HepG2 (cell line): ENCODE data around the gene PDZD2. TPM values are rescaled to one million over a fixed set of nuclear protein-coding genes. Genes with fewer than 3 reads are reported as not detected.

Experiments
- ATAC-seq: fragments of 200-7000 bp; cut with Tn5 transposase; 3 replicates; pipeline ENCODE4 v1.9.1; 2020; ENCODE audit warnings: mild to moderate bottlenecking, moderate library complexity
- BruUV-seq: library from RNA; stranded (reverse); fragments of 400-500 nt; replicated peaks from 2 replicates; lab custom pipeline; 2021; lab: Mats Ljungman, UMichigan
- CTCF ChIA-PET: fragments of 300-600 bp; formaldehyde crosslinking; extraction: SDS; loops from one replicate; lab custom pipeline; 2021; ENCODE audit warnings: low total read pairs, inconsistent platforms, low intra/inter-chr PET ratio; lab: Yijun Ruan, JAX
- POLR2A ChIA-PET: fragments of 350-600 bp; sonication (Branson Sonifier 250); formaldehyde crosslinking; loops from one replicate; lab custom pipeline; 2020; ENCODE audit warnings: antibody characterized with exemption, inconsistent platforms; lab: Yijun Ruan, JAX
- DNase-seq: peaks from one replicate; pipeline ENCODE4 v3.0.0-alpha.2; 2015; ENCODE audit warnings: low spot score
- FAIRE-seq: peaks from 3 replicates; lab custom pipeline; 2011; peaks lifted over from hg19 to GRCh38; lab: Jason Lieb, UNC
- H2AFZ ChIP-seq: one replicate; pipeline ENCODE4 v1.6.1; 2011; ENCODE audit warnings: low read length, inconsistent platforms
- H3K27ac ChIP-seq: fragments of 300-600 bp; 3 replicates; pipeline ENCODE4 v1.8.0; 2011; ENCODE audit warnings: mixed run types, mild to moderate bottlenecking, mixed read lengths, low read length, inconsistent platforms; ENCODE audit not compliant: insufficient read depth; ENCODE audit errors: extremely low read length
- H3K27me3 ChIP-seq, 2 experiments: fragments of 200-600 bp in 1 of 2; 2 replicates in 1 of 2; 3 replicates in 1 of 2; pipeline versions ENCODE4 v1.6.0 to v1.8.0; 2011; ENCODE audit warnings: low read length in 2 of 2, mild to moderate bottlenecking in 2 of 2, moderate library complexity in 2 of 2, inconsistent platforms in 1 of 2; ENCODE audit not compliant: insufficient read depth in 2 of 2, control insufficient read depth in 1 of 2
- H3K36me3 ChIP-seq, 2 experiments: fragments of 200-600 bp in 1 of 2; replicated peaks in 1 of 2; 2 replicates in 1 of 2; 3 replicates in 1 of 2; pipeline versions ENCODE4 v1.5.1 to v1.8.0; 2011; ENCODE audit warnings: low read length in 2 of 2, inconsistent platforms in 1 of 2; ENCODE audit not compliant: insufficient read depth in 2 of 2, control insufficient read depth in 1 of 2
- H3K4me1 ChIP-seq: 2 replicates; pipeline ENCODE4 v1.5.1; 2012; ENCODE audit warnings: low read length, inconsistent platforms; ENCODE audit not compliant: insufficient read depth
- H3K4me2 ChIP-seq: 2 replicates; pipeline ENCODE4 v1.6.0; 2011; ENCODE audit warnings: low read depth, low read length, inconsistent platforms
- H3K4me3 ChIP-seq, 3 experiments: fragments of 200-600 bp in 1 of 3; sonication (generic), shearing (Covaris generic) in 1 of 3; replicated peaks in 1 of 3; 2 replicates each; pipeline ENCODE4 v1.5.1; 2011 to 2016; ENCODE audit warnings: low read length in 3 of 3, inconsistent platforms in 2 of 3, low read depth in 2 of 3, mild to moderate bottlenecking in 2 of 3, control low read depth in 1 of 3, mixed read lengths in 1 of 3; ENCODE audit not compliant: insufficient read depth in 1 of 3
- H3K79me2 ChIP-seq: one replicate; pipeline ENCODE4 v1.6.1; 2011; ENCODE audit warnings: low read length, inconsistent platforms; ENCODE audit not compliant: insufficient read depth
- H3K9ac ChIP-seq: 2 replicates; pipeline ENCODE4 v1.6.0; 2011; ENCODE audit warnings: mild to moderate bottlenecking, low read depth, low read length, inconsistent platforms; ENCODE audit not compliant: insufficient read depth
- H3K9me3 ChIP-seq: 2 replicates; pipeline ENCODE4 v1.5.1; 2012; ENCODE audit warnings: mild to moderate bottlenecking, low read length
- H4K20me1 ChIP-seq: 2 replicates; pipeline ENCODE4 v1.6.0; 2011; ENCODE audit warnings: inconsistent platforms, mild to moderate bottlenecking, low read length, moderate library complexity; ENCODE audit not compliant: insufficient read depth
- BCL3 ChIP-seq: sonication (generic); formaldehyde crosslinking; IDR thresholded peaks from 2 replicates; pipeline ENCODE4 v1.5.1; 2020; ENCODE audit warnings: mild to moderate bottlenecking, missing genetic modification reagents, moderate library complexity
- CEBPG ChIP-seq: IDR thresholded peaks from 2 replicates; pipeline ENCODE4 v1.6.1; 2016
- GMEB2 ChIP-seq: IDR thresholded peaks from 2 replicates; pipeline ENCODE4 v1.6.1; 2016; ENCODE audit warnings: missing biosample characterization, missing genetic modification reagents, low read depth
- IRF9 ChIP-seq: sonication (generic); formaldehyde crosslinking; IDR thresholded peaks from 2 replicates; pipeline ENCODE4 v1.8.0; 2022; ENCODE audit warnings: missing genetic modification reagents, mild to moderate bottlenecking, borderline replicate concordance
- KLF11 ChIP-seq: IDR thresholded peaks from 2 replicates; pipeline ENCODE4 v1.6.1; 2016; ENCODE audit warnings: missing compliant biosample characterization
- PAWR ChIP-seq: sonication (generic); formaldehyde crosslinking; IDR thresholded peaks from 2 replicates; pipeline ENCODE4 v1.4.0; 2020; ENCODE audit warnings: missing genetic modification reagents, mild to moderate bottlenecking, borderline replicate concordance
- POGZ ChIP-seq: sonication (generic); formaldehyde crosslinking; IDR thresholded peaks from 2 replicates; pipeline ENCODE4 v1.4.0; 2020; ENCODE audit warnings: mild to moderate bottlenecking, missing genetic modification reagents
- SMYD3 ChIP-seq: sonication (generic); formaldehyde crosslinking; IDR thresholded peaks from 2 replicates; pipeline ENCODE4 v1.8.1; 2023; ENCODE audit warnings: mild to moderate bottlenecking, missing genetic modification reagents
- SP140L ChIP-seq: sonication (generic); formaldehyde crosslinking; IDR thresholded peaks from 2 replicates; pipeline ENCODE4 v1.4.0; 2020; ENCODE audit warnings: missing genetic modification reagents, borderline replicate concordance
- STAT5B ChIP-seq: sonication (generic); formaldehyde crosslinking; IDR thresholded peaks from 2 replicates; pipeline ENCODE4 v1.4.0; 2020; ENCODE audit warnings: missing genetic modification reagents
- TARDBP ChIP-seq: sonication (generic); formaldehyde crosslinking; IDR thresholded peaks from 2 replicates; pipeline ENCODE4 v1.8.0; 2022; ENCODE audit warnings: mild to moderate bottlenecking, missing genetic modification reagents
- ZBTB7A ChIP-seq: sonication (generic); formaldehyde crosslinking; IDR thresholded peaks from 2 replicates; pipeline ENCODE4 v1.8.0; 2022; ENCODE audit warnings: mild to moderate bottlenecking, missing genetic modification reagents
- ZNF12 ChIP-seq: sonication (generic); formaldehyde crosslinking; IDR thresholded peaks from 2 replicates; pipeline ENCODE4 v1.5.0; 2020; ENCODE audit warnings: missing genetic modification reagents
- ZNF354B ChIP-seq: sonication (generic); formaldehyde crosslinking; IDR thresholded peaks from 2 replicates; pipeline ENCODE4 v1.8.0; 2022; ENCODE audit warnings: mild to moderate bottlenecking, missing genetic modification reagents
- ZNF484 ChIP-seq: sonication (generic); formaldehyde crosslinking; IDR thresholded peaks from 2 replicates; pipeline ENCODE4 v1.5.1; 2020; ENCODE audit warnings: mild to moderate bottlenecking, low read depth, missing genetic modification reagents, borderline replicate concordance
- ZNF740 ChIP-seq: sonication (generic); formaldehyde crosslinking; IDR thresholded peaks from 2 replicates; pipeline ENCODE4 v1.4.0; 2020; ENCODE audit warnings: missing genetic modification reagents
- ZSCAN12 ChIP-seq: sonication (generic); formaldehyde crosslinking; IDR thresholded peaks from 2 replicates; pipeline ENCODE4 v1.9.0; 2021; ENCODE audit warnings: mild to moderate bottlenecking, missing genetic modification reagents
- WGBS: methylation state at CpG from one replicate; pipeline ENCODE4 v1.1.6; 2017; ENCODE audit warnings: low lambda C conversion rate; 5-methylcytosine and 5-hydroxymethylcytosine counted together
- in situ Hi-C: cut with HindIII; loops from 2 replicates; pipeline ENCODE4 v1.10.0; 2017; ENCODE audit warnings: low pct_unique_long_range_greater_than_20kb; ENCODE audit not compliant: extremely low pct_ligation_motif_present
- intact Hi-C: fragments of 100-400 bp; cut with micrococcal nuclease; formaldehyde crosslinking; loops from one replicate; pipeline ENCODE4 v1.10.0; 2022; ENCODE audit not compliant: unreplicated experiment
- polyA plus RNA-seq, 8 experiments: library from polyadenylated mRNA; depleted of rRNA in 3 of 8; stranded (reverse) in 7 of 8; unstranded in 1 of 8; fragments of >200 nt; fragmentation: Illumina TruSeq in 4 of 8; extraction: Trizol in 4 of 8; gene quantifications; 2 replicates each; pipeline versions ENCODE4 v1.2.1 to v1.2.3, GENCODE V29; 2011 to 2016; ENCODE audit warnings: low read depth in 4 of 8, missing spikeins in 1 of 8, mixed read lengths in 1 of 8; ENCODE audit not compliant: insufficient read depth in 1 of 8
- total RNA-seq, 5 experiments: library from RNA; depleted of rRNA; stranded (reverse); fragments of >200 nt; fragmentation: Illumina TruSeq; extraction: Trizol; gene quantifications; 2 replicates each; pipeline ENCODE4 v1.2.3, GENCODE V29; 2016; ENCODE audit warnings: low read depth in 1 of 5

The PDZD2 gene
- total and polyA plus RNA-seq, 2 of the 13 experiments (the other 11 are each of a cell fraction or from before 2014, with no cell fraction given), result 0.04 TPM; not detected in 1

- intact Hi-C loops, result no loop called here
- Histone ChIP-seq H3K9ac (no peak overlapping the region), H4K20me1 (no peaks in the 10 kb centered on the region), H3K9me3 (no peaks in the 10 kb centered on the region), H3K79me2 (no peaks in the 10 kb centered on the region), H3K27me3 (peaks cover 1 to 34% of the 10 kb centered on the region in 2 experiments; a peak in 3 of 5 replicates), H3K36me3 (no peaks in the 10 kb centered on the region), H3K4me2 (no peak overlapping the region), H3K4me3 (no peak overlapping the region), H3K4me1 (no peaks in the 10 kb centered on the region), H2AFZ (no peak overlapping the region), H3K27ac (no peak overlapping the region)
- in situ Hi-C loops, result no loop called here
- ChIA-PET POLR2A (no interaction called here), CTCF (no interaction called here)
- ATAC-seq (no peak), DNase-seq (no peak), FAIRE-seq (no peak)
- TF ChIP-seq STAT5B, result no peak
- no peak for TF ChIP-seq TARDBP (CRISPR knock-in tag)
- no peak for TF ChIP-seq GMEB2 (CRISPR knock-in tag)
- TF ChIP-seq CEBPG, result no peak
- no peak for TF ChIP-seq POGZ (CRISPR knock-in tag)
- no peak for TF ChIP-seq IRF9 (CRISPR knock-in tag)
- no peak for TF ChIP-seq ZNF484
- TF ChIP-seq ZNF740 (CRISPR knock-in tag), result no peak
- TF ChIP-seq SMYD3 (CRISPR knock-in tag), result no peak
- TF ChIP-seq PAWR, result no peak
- no peak for TF ChIP-seq ZNF12 (CRISPR knock-in tag)
- no peak for TF ChIP-seq KLF11 (CRISPR knock-in tag)
- TF ChIP-seq ZSCAN12, result no peak
- TF ChIP-seq ZNF354B (CRISPR knock-in tag), result no peak
- no peak for TF ChIP-seq SP140L (CRISPR knock-in tag)
- no peak for TF ChIP-seq BCL3
- no peak for TF ChIP-seq ZBTB7A (CRISPR knock-in tag)
- WGBS, result 27% methylated on average over 6 of the region's 9 CpGs
- BruUV-seq, result no TSS peak
Measured at GRCh38 chr5:31753700-31754357, 114.9 kb downstream of the PDZD2 start.
